GM21528 (cell line): ENCODE data around the gene ZNF784.
A peak's percentile ranks its signal among the peaks of the same experiment; 100 is the strongest.

Experiments
- ATAC-seq: cut with Tn5 transposase; IDR thresholded peaks from one replicate; pipeline ENCODE4 v1.9.1; 2021; ENCODE audit warnings: mild to moderate bottlenecking, moderate library complexity; ENCODE audit not compliant: unreplicated experiment, low FRiP score

Gene ZNF784

GRCh38 chr19:55624109-55625003 is at the start of gene ZNF784:
ZNF784 (minus strand) TSS chr19:55624566; CDS start chr19:55624561, 5 bp downstream.
- peak; percentile 45 for ATAC-seq

DNA sequence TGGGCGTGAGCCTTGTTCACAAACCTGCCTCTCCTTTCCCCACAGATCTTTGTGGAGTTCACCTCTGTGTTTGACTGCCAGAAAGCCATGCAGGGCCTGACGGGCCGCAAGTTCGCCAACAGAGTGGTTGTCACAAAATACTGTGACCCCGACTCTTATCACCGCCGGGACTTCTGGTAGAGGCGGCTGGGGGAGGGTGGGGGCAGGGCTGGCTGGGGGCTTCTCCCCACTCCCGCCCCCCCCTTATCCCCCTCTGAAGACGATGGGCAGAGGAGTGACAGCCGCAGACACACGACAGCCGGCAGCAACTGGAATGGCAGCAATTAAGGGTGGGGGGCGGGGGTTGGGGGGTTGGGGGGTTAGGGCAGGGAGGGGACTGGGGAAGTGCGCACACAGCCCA is 49.5 kb upstream of the ZNF784 start:
- ATAC-seq = no peak

- no peak for ATAC-seq
Measured at GRCh38 chr19:55673465-55673864, 49.1 kb upstream of the ZNF784 start.

- no peak for ATAC-seq
Measured at GRCh38 chr19:55672418-55672817, 48.1 kb upstream of the ZNF784 start.

- no peak for ATAC-seq
Measured at GRCh38 chr19:55671054-55671378, 46.6 kb upstream of the ZNF784 start.

DNA sequence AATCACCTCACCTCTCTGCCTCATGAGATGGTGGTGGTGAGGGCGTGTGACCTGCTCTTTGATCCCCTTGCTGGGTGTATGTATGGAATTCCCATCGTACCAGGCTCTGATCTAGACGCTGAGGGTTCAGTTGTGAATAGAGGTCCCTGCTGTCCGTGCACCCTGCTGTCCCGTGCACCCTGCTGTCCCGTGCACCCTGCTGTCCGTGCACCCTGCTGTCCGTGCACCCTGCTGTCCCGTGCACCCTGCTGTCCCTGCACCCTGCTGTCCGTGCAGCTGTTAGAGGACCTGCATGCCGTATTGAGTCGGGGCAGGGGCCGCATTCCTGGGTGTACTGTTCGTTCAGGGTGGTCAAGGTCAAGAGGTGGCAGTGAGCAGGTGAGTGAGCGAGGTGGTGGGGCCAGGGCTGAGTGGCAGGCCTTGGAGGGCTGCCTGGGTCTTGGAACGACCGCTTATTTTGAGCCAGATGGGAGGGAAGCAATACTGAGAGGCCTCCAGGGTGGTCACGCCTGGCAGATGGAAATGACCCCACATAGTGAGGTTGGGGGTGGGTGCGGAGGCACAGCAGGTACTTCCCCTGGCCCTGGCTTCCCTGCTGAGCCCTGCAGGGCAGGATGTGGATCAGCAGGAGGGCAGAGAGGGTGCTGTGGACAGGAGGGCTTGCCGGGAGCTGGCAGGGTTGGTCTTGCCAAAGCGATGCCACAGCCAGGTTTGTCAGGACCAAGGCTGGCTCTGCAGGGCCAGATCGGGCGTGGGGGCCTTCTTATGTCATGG is 46.1 kb upstream of the ZNF784 start:
- no peak for ATAC-seq

GRCh38 chr19:55669418-55670279 is 45.3 kb upstream of the ZNF784 start:
- ATAC-seq = no peak

DNA sequence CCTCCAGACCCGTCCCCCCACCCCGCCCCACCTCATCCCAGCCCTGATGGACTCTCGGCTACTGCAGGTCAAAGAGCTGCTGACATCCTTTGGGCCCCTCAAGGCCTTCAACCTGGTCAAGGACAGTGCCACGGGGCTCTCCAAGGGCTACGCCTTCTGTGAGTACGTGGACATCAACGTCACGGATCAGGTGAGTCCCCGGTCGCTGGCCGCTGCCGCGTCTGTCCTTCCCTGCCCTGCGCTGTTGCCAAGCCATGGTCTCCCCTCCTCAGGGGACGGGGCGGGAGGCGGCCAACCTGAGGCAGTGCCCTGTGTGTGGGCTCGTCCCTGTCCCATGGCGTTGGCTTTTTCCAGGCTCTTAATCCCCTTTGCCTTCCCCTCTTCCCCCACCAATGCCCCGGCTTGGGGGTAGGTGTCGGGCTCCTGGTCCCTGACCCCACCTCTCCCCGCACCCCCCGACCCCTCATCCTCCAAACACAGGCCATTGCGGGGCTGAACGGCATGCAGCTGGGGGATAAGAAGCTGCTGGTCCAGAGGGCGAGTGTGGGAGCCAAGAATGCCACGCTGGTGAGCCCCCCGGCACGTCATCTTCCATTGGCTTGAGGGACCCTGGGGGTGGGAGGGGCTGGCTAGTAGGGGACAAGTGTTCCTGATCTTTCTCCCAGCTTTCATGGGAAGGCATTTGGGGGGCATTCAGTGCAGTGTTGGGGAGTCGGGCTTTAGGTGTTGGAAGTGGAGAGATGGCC is 44.4 kb upstream of the ZNF784 start:
- ATAC-seq = no peak

- ATAC-seq = no peak
Measured at GRCh38 chr19:55667958-55668357, 43.6 kb upstream of the ZNF784 start.

DNA sequence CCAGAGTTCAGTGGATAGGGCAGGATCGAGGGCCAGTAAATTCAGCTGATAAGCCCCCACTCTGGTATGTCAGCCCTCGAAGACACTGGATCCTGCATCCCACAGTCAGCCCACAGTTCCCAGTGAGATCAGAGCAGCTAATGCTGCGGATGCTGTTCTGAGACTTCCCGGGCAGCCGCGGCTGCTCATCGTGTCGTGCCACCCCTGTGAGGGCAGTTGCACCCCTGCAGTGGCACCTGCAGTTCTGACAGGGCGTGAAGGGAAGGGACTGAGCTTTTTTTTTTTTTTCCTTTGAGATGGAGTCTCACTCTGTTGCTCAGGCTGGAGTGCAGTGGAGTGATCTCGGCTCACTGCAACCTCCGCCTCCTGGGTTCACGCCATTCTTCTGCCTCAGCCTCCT is 43.1 kb upstream of the ZNF784 start:
- no peak for ATAC-seq

- no peak for ATAC-seq
Measured at GRCh38 chr19:55667006-55667381, 42.6 kb upstream of the ZNF784 start.

DNA sequence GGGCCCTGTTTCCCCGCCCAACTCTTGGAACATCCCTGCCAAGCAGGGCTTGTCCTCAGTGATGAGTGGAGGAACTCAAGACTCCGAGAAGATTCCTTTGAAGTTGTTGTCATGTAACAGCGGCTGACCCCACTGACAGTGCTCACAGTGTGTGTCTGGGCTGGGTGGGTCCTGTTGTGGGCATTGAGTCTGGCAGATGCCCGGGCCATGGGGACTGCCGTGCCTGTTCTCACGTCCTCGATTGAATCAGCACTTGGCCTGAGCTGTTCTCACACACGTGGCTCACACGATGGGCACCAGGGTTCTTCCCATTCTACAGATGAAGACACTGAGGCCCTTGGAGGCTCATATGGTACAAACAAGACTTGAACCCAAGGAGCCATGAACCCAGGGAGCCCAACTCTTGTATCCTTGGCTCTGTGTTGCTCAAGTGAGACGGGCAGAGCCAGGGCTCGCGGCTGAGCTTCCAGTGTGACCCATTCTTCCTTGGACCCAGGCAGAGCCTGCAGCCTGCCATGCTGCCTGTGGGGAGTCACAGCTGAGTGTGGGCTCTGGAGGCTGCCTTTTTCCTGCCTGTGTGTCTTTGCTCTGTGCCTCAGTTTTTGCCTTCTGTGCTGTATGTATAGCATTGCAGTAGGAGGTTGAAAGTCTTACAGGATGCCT is 42.1 kb upstream of the ZNF784 start:
- no peak for ATAC-seq

- ATAC-seq = no peak
Measured at GRCh38 chr19:55663846-55664536, 39.6 kb upstream of the ZNF784 start.

DNA sequence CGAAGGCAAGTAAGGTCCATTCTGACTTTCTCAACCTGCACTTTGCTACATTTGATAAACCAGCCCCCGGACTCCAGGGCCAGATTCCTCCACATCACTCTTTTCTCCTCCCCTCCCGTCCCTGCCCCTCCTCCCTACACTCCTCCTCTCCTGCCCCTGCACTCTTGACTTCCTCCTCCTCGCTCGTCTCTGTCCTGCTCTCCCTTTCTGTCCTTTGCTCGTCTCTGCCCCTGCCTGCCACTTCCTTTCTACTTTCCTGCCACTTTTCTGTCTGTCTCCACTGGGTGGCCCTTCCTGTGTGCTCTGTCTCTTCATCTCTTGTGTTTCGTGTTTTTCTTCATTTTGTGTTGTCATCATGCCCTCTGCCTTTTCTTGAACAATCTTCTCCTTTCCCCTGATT is 37.5 kb upstream of the ZNF784 start:
- ATAC-seq = no peak

DNA sequence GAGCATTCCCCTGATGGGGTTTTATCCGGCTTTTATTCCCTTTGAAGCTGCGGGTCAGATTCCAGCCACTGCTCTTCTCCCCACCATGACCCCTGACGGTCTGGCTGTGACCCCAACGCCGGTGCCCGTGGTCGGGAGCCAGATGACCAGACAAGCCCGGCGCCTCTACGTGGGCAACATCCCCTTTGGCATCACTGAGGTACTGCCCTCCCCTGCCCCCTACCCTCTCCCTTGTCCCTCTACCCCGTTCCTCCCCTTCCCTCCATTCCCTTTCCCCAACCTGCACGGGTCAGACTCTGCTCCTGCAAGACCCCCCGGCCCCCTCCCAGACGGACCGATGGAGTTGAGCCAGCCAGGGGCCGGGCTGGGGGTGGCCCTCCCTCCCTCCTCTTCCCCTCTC is 36.6 kb upstream of the ZNF784 start:
- ATAC-seq = no peak

GRCh38 chr19:55660404-55660803 is 36.0 kb upstream of the ZNF784 start:
- ATAC-seq = no peak

DNA sequence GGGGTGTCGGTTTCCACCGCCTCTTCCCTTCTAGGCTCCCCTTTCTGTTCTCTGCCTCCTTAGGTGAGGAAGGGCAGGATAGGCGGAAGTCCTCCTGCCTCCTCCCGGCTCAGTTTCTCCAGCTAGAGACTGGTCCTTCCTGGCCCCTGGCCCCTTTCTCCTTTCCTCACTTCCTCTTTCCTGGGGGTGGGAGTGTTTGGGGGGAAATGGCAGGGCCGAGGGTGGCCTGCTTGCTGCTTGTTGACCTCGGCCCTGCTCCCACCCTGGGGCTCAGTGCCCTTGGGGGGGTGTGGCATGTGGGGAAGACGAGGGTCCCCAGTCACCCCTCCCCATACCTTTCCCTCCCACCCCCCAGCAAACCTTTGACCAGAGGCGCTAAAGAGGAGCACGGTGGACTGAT is 35.5 kb upstream of the ZNF784 start:
- ATAC-seq = no peak

DNA sequence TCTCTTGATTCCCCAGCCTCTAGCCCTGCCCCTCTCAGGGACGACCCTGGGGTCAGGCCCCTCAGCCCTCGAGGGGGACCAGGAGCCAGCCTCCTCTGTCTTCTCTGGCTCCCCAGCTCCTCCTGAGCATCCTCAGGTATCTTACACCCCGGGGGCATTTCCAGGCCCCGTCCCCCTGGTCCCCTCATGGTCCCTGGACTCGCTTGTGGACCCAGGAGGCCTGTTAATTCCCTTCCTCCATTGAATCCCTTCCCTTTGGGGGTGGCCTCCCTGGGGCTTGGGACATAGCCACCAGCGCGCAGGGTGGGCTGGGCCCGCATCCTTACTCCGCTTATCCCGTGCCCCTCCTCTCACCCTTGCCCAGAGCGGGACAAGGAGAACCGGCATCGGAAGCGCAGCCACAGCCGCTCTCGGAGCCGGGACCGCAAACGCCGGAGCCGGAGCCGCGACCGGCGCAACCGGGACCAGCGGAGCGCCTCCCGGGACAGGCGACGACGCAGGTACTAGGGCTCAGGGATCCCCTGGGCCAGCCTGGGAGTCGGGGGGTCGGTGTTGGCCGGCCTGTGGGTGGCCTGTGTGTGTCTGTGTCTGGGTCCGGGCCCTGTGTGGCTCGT is 34.6 kb upstream of the ZNF784 start:
- ATAC-seq = no peak
